HEK293 (cell line): ENCODE results near the gene GLTPD2.

Source experiments
- CTCF ChIP-seq: fragments of 450-650 bp; formaldehyde crosslinking; IDR thresholded peaks from 2 replicates; pipeline ENCODE4 v1.5.1; 2016; ENCODE audit warnings: missing biosample characterization, missing genetic modification characterization
- ZNF121 ChIP-seq: fragments of 450-650 bp; formaldehyde crosslinking; IDR thresholded peaks from 2 replicates; pipeline ENCODE4 v1.5.1; 2016; ENCODE audit warnings: missing biosample characterization, missing genetic modification characterization
- ZNF148 ChIP-seq: fragments of 450-650 bp; formaldehyde crosslinking; IDR thresholded peaks from 2 replicates; pipeline ENCODE4 v1.5.0; 2017; ENCODE audit warnings: missing biosample characterization, missing genetic modification characterization, borderline replicate concordance

GRCh38 chr17:4788807-4789700, at the start of gene GLTPD2:
- TF ChIP-seq CTCF (tag by site-specific recombination) (no peak), ZNF121 (tag by site-specific recombination) (no peak), ZNF148 (tag by site-specific recombination) (no peak)
